IPS DF 19.7 (cell line): ENCODE measurements around the gene CDK5RAP3.
"Not testable (repeated sequence)": the region's sequence is repeated elsewhere in the genome, so short reads cannot be mapped to it uniquely, and the experiment has no call there.

Experiments used
- DNase-seq: peaks from one replicate; pipeline ENCODE4 v3.0.0-alpha.2; 2013; ENCODE audit warnings: low read depth, low spot score

Gene CDK5RAP3

GRCh38 chr17:47998044-47998443 is 27.1 kb downstream of the CDK5RAP3 start:
- no peak for DNase-seq

- no peak for DNase-seq
Measured at GRCh38 chr17:47999582-47999981, 28.7 kb downstream of the CDK5RAP3 start.

- no peak for DNase-seq
Measured at GRCh38 chr17:48001197-48001596, 30.3 kb downstream of the CDK5RAP3 start.

GRCh38 chr17:48001657-48002056 is 30.7 kb downstream of the CDK5RAP3 start:
- DNase-seq = not testable (repeated sequence)

GRCh38 chr17:48002266-48002915 is 31.5 kb downstream of the CDK5RAP3 start:
- no peak for DNase-seq

- DNase-seq = no peak
Measured at GRCh38 chr17:48002916-48003416, 32.1 kb downstream of the CDK5RAP3 start.

GRCh38 chr17:48003417-48004151 is 32.7 kb downstream of the CDK5RAP3 start:
- DNase-seq = no peak

- no peak for DNase-seq
Measured at GRCh38 chr17:48004983-48005382, 34.1 kb downstream of the CDK5RAP3 start.

- DNase-seq = no peak
Measured at GRCh38 chr17:48006936-48007709, 36.2 kb downstream of the CDK5RAP3 start.

GRCh38 chr17:48010193-48010592 is 39.3 kb downstream of the CDK5RAP3 start:
- DNase-seq = no peak

GRCh38 chr17:48011405-48012150 is 40.7 kb downstream of the CDK5RAP3 start:
- DNase-seq = no peak

GRCh38 chr17:48012151-48012520 is 41.2 kb downstream of the CDK5RAP3 start:
- DNase-seq = no peak

GRCh38 chr17:48012654-48013053 is 41.7 kb downstream of the CDK5RAP3 start:
- no peak for DNase-seq

- DNase-seq = no peak
Measured at GRCh38 chr17:48013876-48014594, 43.1 kb downstream of the CDK5RAP3 start.

- DNase-seq = no peak
Measured at GRCh38 chr17:48014595-48015111, 43.7 kb downstream of the CDK5RAP3 start.

- DNase-seq = no peak
Measured at GRCh38 chr17:48016112-48016511, 45.2 kb downstream of the CDK5RAP3 start.

- DNase-seq = not testable (repeated sequence)
Measured at GRCh38 chr17:48017817-48018158, 46.9 kb downstream of the CDK5RAP3 start.

GRCh38 chr17:48021934-48022333 is 51.0 kb downstream of the CDK5RAP3 start:
- no peak for DNase-seq

- no peak for DNase-seq
Measured at GRCh38 chr17:48022901-48023300, 52.0 kb downstream of the CDK5RAP3 start.

- no peak for DNase-seq
Measured at GRCh38 chr17:48023400-48024148, 52.7 kb downstream of the CDK5RAP3 start.
